DMS 273 treated with DMSO at 0.1 percent for 48 hours (cell line): Measurements from ENCODE around the gene CPED1.
A peak's percentile ranks its signal among the peaks of the same experiment; 100 is the strongest.

ENCODE experiments used
- DNase-seq: peaks from one replicate; lab custom pipeline; 2025; lab: John Stamatoyannopoulos, UW

Gene CPED1

GRCh38 chr7:121323515-121324302 is 335.2 kb downstream of the CPED1 start:
- no peak for DNase-seq

- DNase-seq: no peak
Observed at GRCh38 chr7:121327671-121328070, 339.2 kb downstream of the CPED1 start.

GRCh38 chr7:121328508-121329190 is 340.1 kb downstream of the CPED1 start, which contains the start of gene WNT16:
TSS of gene WNT16 (plus strand) at chr7:121329000. CDS start at chr7:121329293, 293 bp downstream.
- DNase-seq: no peak

- DNase-seq: peak; percentile 41
Observed at GRCh38 chr7:121329191-121330052, 340.9 kb downstream of the CPED1 start.

- no peak for DNase-seq
Observed at GRCh38 chr7:121330053-121330833, 341.7 kb downstream of the CPED1 start.

- no peak for DNase-seq
Observed at GRCh38 chr7:121331048-121331447, 342.5 kb downstream of the CPED1 start.

- DNase-seq: no peak
Observed at GRCh38 chr7:121331574-121331973, 343.1 kb downstream of the CPED1 start.

GRCh38 chr7:121334376-121334775 is 345.9 kb downstream of the CPED1 start:
- no peak for DNase-seq

- DNase-seq: no peak
Observed at GRCh38 chr7:121334875-121335648, 346.6 kb downstream of the CPED1 start.

- DNase-seq: no peak
Observed at GRCh38 chr7:121336579-121336978, 348.1 kb downstream of the CPED1 start.

- peak; percentile 28 for DNase-seq
Observed at GRCh38 chr7:121337398-121337797, 348.9 kb downstream of the CPED1 start.

GRCh38 chr7:121339082-121339481 is 350.6 kb downstream of the CPED1 start:
- no peak for DNase-seq

GRCh38 chr7:121341933-121342332 is 353.4 kb downstream of the CPED1 start:
- no peak for DNase-seq

- DNase-seq: no peak
Observed at GRCh38 chr7:121342631-121343030, 354.1 kb downstream of the CPED1 start.

GRCh38 chr7:121343302-121343701 is 354.8 kb downstream of the CPED1 start:
- no peak for DNase-seq

GRCh38 chr7:121344093-121344492 is 355.6 kb downstream of the CPED1 start:
- no peak for DNase-seq

GRCh38 chr7:121344497-121344896 is 356.0 kb downstream of the CPED1 start:
- DNase-seq: no peak
